Hematopoietic multipotent progenitor cell treated with erythropoietin and hydrocortisone succinate and interleukin-3 and kit ligand, for 4 days (in vitro differentiated cells): ENCODE measurements around the gene KBTBD6.
"Not testable (repeated sequence)": the region's sequence is repeated elsewhere in the genome, so short reads cannot be mapped to it uniquely, and the experiment has no call there.

Experiments used
- DNase-seq: peaks from one replicate; pipeline ENCODE4 v3.0.0-alpha.2; 2015

KBTBD6 gene

GRCh38 chr13:41132512-41133152 is at the start of gene KBTBD6:
TSS of gene KBTBD6 (minus strand) at chr13:41132802. CDS start at chr13:41132511, 291 bp downstream.
- peak; percentile 99 for DNase-seq

GRCh38 chr13:41182231-41182630 is 49.6 kb upstream of the KBTBD6 start:
- no peak for DNase-seq

- DNase-seq: no peak
These were observed 47.1 kb upstream of the KBTBD6 start for GRCh38 chr13:41179593-41180250.

GRCh38 chr13:41178040-41178439 is 45.4 kb upstream of the KBTBD6 start:
- DNase-seq: peak; percentile 14

- DNase-seq: peak; percentile 33
These were observed 45.0 kb upstream of the KBTBD6 start for GRCh38 chr13:41177616-41178015.

- DNase-seq: not testable (repeated sequence)
These were observed 43.0 kb upstream of the KBTBD6 start for GRCh38 chr13:41175576-41175975.

GRCh38 chr13:41162151-41162550 is 29.5 kb upstream of the KBTBD6 start:
- peak; percentile 70 for DNase-seq

GRCh38 chr13:41159174-41159573 is 26.6 kb upstream of the KBTBD6 start:
- DNase-seq: no peak

- DNase-seq: no peak
These were observed 24.6 kb upstream of the KBTBD6 start for GRCh38 chr13:41157048-41157717.

- DNase-seq: no peak
These were observed 24.0 kb upstream of the KBTBD6 start for GRCh38 chr13:41156620-41157019.

GRCh38 chr13:41154042-41154441 is 21.4 kb upstream of the KBTBD6 start:
- DNase-seq: no peak

- DNase-seq: no peak
These were observed 19.4 kb upstream of the KBTBD6 start for GRCh38 chr13:41152005-41152404.

- DNase-seq: no peak
These were observed 17.5 kb upstream of the KBTBD6 start for GRCh38 chr13:41150058-41150457.

- peak; percentile 27 for DNase-seq
These were observed 16.0 kb upstream of the KBTBD6 start for GRCh38 chr13:41148419-41149283.

GRCh38 chr13:41145136-41145908 is 12.7 kb upstream of the KBTBD6 start:
- no peak for DNase-seq

- no peak for DNase-seq
These were observed 12.0 kb upstream of the KBTBD6 start for GRCh38 chr13:41144576-41144975.

GRCh38 chr13:41139296-41139966 is 6.8 kb upstream of the KBTBD6 start:
- DNase-seq: no peak

GRCh38 chr13:41137951-41138350 is 5.3 kb upstream of the KBTBD6 start:
- DNase-seq: no peak

- DNase-seq: no peak
These were observed 4.6 kb upstream of the KBTBD6 start for GRCh38 chr13:41137241-41137640.

- DNase-seq: no peak
These were observed 3.9 kb upstream of the KBTBD6 start for GRCh38 chr13:41136396-41137031.

- no peak for DNase-seq
These were observed 1.3 kb upstream of the KBTBD6 start for GRCh38 chr13:41133951-41134350.
